Astrocyte (in vitro differentiated cells and primary cell): ENCODE results near the gene KRT75. TPM values are rescaled to one million over a fixed set of nuclear protein-coding genes. Genes with fewer than 3 reads are reported as not detected.
"Not testable (repeated sequence)": the region's sequence is repeated elsewhere in the genome, so short reads cannot be mapped to it uniquely, and the experiment has no call there.

ENCODE experiments used
- DNase-seq: peaks from one replicate; pipeline ENCODE4 v3.0.0-alpha.2; 2010; ENCODE audit warnings: low read depth
- FAIRE-seq: peaks from 2 replicates; lab custom pipeline; 2011; peaks lifted over from hg19 to GRCh38; lab: Jason Lieb, UNC
- H2AFZ ChIP-seq: 2 replicates; pipeline ENCODE4 v1.6.0; 2012; ENCODE audit warnings: low read depth, low read length, inconsistent platforms
- H3K27ac ChIP-seq: 2 replicates; pipeline ENCODE4 v1.5.1; 2011; ENCODE audit warnings: low read depth, low read length, inconsistent platforms
- H3K27me3 ChIP-seq: 2 replicates; pipeline ENCODE4 v1.6.0; 2011; ENCODE audit warnings: low read length, inconsistent platforms; ENCODE audit not compliant: insufficient read depth
- H3K36me3 ChIP-seq: 2 replicates; pipeline ENCODE4 v1.5.1; 2011; ENCODE audit warnings: low read length, inconsistent platforms; ENCODE audit not compliant: insufficient read depth
- H3K4me1 ChIP-seq: 2 replicates; pipeline ENCODE4 v1.5.1; 2011; ENCODE audit warnings: low read length, inconsistent platforms; ENCODE audit not compliant: insufficient read depth
- H3K4me2 ChIP-seq: 2 replicates; pipeline ENCODE4 v1.6.0; 2012; ENCODE audit warnings: low read length, inconsistent platforms
- H3K4me3 ChIP-seq: 2 replicates; pipeline ENCODE4 v1.5.1; 2011; ENCODE audit warnings: low read depth, mild to moderate bottlenecking, low read length, inconsistent platforms; ENCODE audit not compliant: insufficient read depth
- H3K79me2 ChIP-seq: 2 replicates; pipeline ENCODE4 v1.6.0; 2012; ENCODE audit warnings: mild to moderate bottlenecking, low read length, inconsistent platforms; ENCODE audit not compliant: insufficient read depth
- H3K9ac ChIP-seq: 2 replicates; pipeline ENCODE4 v1.6.0; 2012; ENCODE audit warnings: mild to moderate bottlenecking, low read length, inconsistent platforms
- H3K9me3 ChIP-seq: 2 replicates; pipeline ENCODE4 v1.5.1; 2012; ENCODE audit warnings: low read depth, mild to moderate bottlenecking, low read length, inconsistent platforms; ENCODE audit not compliant: insufficient read depth
- H4K20me1 ChIP-seq: 2 replicates; pipeline ENCODE4 v1.6.0; 2012; ENCODE audit warnings: low read length, inconsistent platforms; ENCODE audit not compliant: insufficient read depth
- H3K27ac Mint-ChIP-seq: one replicate; pipeline ENCODE4 v1.8.0; 2021; ENCODE audit warnings: mild to moderate bottlenecking, mixed read lengths; ENCODE audit not compliant: unreplicated experiment
- H3K27me3 Mint-ChIP-seq: one replicate; pipeline ENCODE4 v1.8.0; 2021; ENCODE audit warnings: low read depth, mixed read lengths; ENCODE audit not compliant: unreplicated experiment
- H3K36me3 Mint-ChIP-seq: one replicate; pipeline ENCODE4 v1.8.0; 2021; ENCODE audit warnings: low read depth, mixed read lengths; ENCODE audit not compliant: unreplicated experiment
- H3K4me1 Mint-ChIP-seq: one replicate; pipeline ENCODE4 v1.8.0; 2021; ENCODE audit warnings: low read depth, mixed read lengths; ENCODE audit not compliant: unreplicated experiment
- H3K4me3 Mint-ChIP-seq: one replicate; pipeline ENCODE4 v1.8.0; 2021; ENCODE audit warnings: mild to moderate bottlenecking, moderate library complexity, mixed read lengths; ENCODE audit not compliant: unreplicated experiment
- H3K9me3 Mint-ChIP-seq: one replicate; pipeline ENCODE4 v1.8.0; 2021; ENCODE audit warnings: mild to moderate bottlenecking, mixed read lengths; ENCODE audit not compliant: unreplicated experiment
- EZH2 ChIP-seq: IDR thresholded peaks from 2 replicates; pipeline ENCODE4 v1.6.1; 2012; ENCODE audit warnings: mild to moderate bottlenecking, low read length, inconsistent platforms; ENCODE audit not compliant: insufficient read depth
- total RNA-seq: library from RNA; stranded (reverse); gene quantifications from 2 replicates; pipeline ENCODE4 v1.2.1, GENCODE V29; 2021
- TF ChIP-seq, protein P1 (sequence below): IDR thresholded peaks from 2 replicates; pipeline ENCODE4 v1.5.1; 2011; ENCODE audit warnings: low read depth, mild to moderate bottlenecking, inconsistent platforms, low read length, moderate library complexity; ENCODE audit not compliant: insufficient read depth

Gene KRT75
- total RNA-seq, 1 donor from 2014 or later, result not detected

DNA sequence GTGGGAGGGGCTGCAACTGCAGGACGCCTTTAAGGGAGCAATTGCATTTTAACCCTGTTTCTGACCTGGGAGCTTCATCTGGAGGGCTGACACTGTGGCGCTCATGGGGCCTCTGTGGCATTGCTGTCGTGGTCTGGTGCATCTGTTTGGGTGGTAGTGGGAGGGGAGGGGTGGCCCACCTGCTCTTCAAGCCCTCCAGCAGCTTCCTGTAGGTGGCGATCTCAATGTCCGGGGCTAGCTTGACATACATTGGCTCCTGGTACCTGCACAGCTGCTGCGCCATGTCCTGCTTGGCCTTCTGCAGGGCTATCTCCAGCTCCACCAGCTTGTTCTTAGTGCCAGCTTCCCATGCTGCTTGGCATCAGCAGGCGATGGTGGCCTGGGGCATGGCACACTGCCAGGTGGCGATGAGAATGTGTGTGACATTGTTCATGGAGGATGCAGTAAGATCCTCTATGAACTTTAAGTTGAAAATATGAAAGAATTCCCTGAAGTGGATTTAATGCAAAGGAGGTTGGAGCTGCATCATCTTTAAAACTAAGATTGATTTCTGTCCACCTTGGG is 20.3 kb downstream of the KRT75 start:
- Mint-ChIP-seq H3K27me3 (peaks cover 21% of the 10 kb centered on the region), H3K4me1 (peaks cover 15% of the 10 kb centered on the region), H3K9me3 (peaks cover 8% of the 10 kb centered on the region), H3K4me3 (no peak overlapping the region), H3K27ac (no peak overlapping the region), H3K36me3 (no peaks in the 10 kb centered on the region)
- Histone ChIP-seq H3K9me3 (no peaks in the 10 kb centered on the region), H3K27me3 (no peaks in the 10 kb centered on the region), H4K20me1 (no peaks in the 10 kb centered on the region), H3K4me2 (no peak overlapping the region), H3K4me1 (peaks cover 9% of the 10 kb centered on the region), H3K79me2 (no peaks in the 10 kb centered on the region), H3K27ac (no peak overlapping the region), H3K4me3 (no peak overlapping the region), H2AFZ (no peak overlapping the region), H3K9ac (no peak overlapping the region), H3K36me3 (no peaks in the 10 kb centered on the region)
- FAIRE-seq (no peak), DNase-seq (no peak)
- TF ChIP-seq EZH2, result no peak
- TF ChIP-seq, protein P1, sequence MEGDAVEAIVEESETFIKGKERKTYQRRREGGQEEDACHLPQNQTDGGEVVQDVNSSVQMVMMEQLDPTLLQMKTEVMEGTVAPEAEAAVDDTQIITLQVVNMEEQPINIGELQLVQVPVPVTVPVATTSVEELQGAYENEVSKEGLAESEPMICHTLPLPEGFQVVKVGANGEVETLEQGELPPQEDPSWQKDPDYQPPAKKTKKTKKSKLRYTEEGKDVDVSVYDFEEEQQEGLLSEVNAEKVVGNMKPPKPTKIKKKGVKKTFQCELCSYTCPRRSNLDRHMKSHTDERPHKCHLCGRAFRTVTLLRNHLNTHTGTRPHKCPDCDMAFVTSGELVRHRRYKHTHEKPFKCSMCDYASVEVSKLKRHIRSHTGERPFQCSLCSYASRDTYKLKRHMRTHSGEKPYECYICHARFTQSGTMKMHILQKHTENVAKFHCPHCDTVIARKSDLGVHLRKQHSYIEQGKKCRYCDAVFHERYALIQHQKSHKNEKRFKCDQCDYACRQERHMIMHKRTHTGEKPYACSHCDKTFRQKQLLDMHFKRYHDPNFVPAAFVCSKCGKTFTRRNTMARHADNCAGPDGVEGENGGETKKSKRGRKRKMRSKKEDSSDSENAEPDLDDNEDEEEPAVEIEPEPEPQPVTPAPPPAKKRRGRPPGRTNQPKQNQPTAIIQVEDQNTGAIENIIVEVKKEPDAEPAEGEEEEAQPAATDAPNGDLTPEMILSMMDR, result no peak

DNA sequence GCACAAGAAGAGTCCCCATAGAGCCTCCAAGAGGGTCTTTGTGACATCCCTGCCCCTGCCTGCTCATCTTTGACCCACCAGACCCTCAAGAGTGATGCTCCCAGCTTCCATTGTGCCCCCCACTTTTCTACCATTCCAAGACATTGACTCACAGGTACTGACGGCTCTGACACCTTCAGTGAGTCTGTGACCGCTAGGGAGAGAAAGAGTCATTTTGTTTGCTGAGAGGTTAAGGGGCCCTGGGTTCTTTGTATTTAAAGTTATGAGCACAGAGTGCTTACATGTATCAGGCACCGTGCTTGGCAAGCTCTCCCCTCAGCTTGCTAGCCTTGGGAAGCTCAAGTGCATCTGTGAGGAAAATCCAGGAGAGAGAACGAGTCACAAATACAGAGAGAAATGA is 21.0 kb downstream of the KRT75 start:
- DNase-seq, result no peak
- Histone ChIP-seq H3K27ac (no peak overlapping the region), H2AFZ (no peak overlapping the region), H3K36me3 (no peaks in the 10 kb centered on the region), H3K79me2 (no peaks in the 10 kb centered on the region), H3K4me2 (no peak overlapping the region), H3K4me1 (peaks cover 9% of the 10 kb centered on the region), H3K9me3 (no peaks in the 10 kb centered on the region), H3K9ac (no peak overlapping the region), H3K27me3 (no peaks in the 10 kb centered on the region), H4K20me1 (no peaks in the 10 kb centered on the region), H3K4me3 (no peak overlapping the region)
- no peaks in the 10 kb centered on the region for H3K36me3 Mint-ChIP-seq
- peaks cover 15% of the 10 kb centered on the region for H3K4me1 Mint-ChIP-seq
- peaks cover 13% of the 10 kb centered on the region for H3K9me3 Mint-ChIP-seq
- peaks cover 26% of the 10 kb centered on the region for H3K27me3 Mint-ChIP-seq
- FAIRE-seq, result no peak
- no peak overlapping the region for H3K27ac Mint-ChIP-seq
- TF ChIP-seq, protein P1, result no peak
- no peak for TF ChIP-seq EZH2
- no peak overlapping the region for H3K4me3 Mint-ChIP-seq

GRCh38 chr12:52411815-52412214 is 22.4 kb downstream of the KRT75 start:
- H3K27me3 ChIP-seq, result no peaks in the 10 kb centered on the region
- Mint-ChIP-seq H3K4me3 (no peak overlapping the region), H3K27me3 (peaks cover 31% of the 10 kb centered on the region), H3K4me1 (peaks cover 12% of the 10 kb centered on the region), H3K9me3 (peaks cover 13% of the 10 kb centered on the region), H3K27ac (no peak overlapping the region), H3K36me3 (no peaks in the 10 kb centered on the region)
- TF ChIP-seq, protein P1, result no peak
- TF ChIP-seq EZH2, result no peak
- H2AFZ ChIP-seq, result no peak overlapping the region
- H3K9ac ChIP-seq, result no peak overlapping the region
- DNase-seq (no peak), FAIRE-seq (no peak)
- peaks cover 9% of the 10 kb centered on the region for H3K4me1 ChIP-seq
- no peaks in the 10 kb centered on the region for H3K36me3 ChIP-seq
- no peak overlapping the region for H3K4me3 ChIP-seq
- no peaks in the 10 kb centered on the region for H4K20me1 ChIP-seq
- H3K4me2 ChIP-seq, result no peak overlapping the region
- H3K79me2 ChIP-seq, result no peaks in the 10 kb centered on the region
- H3K9me3 ChIP-seq, result no peaks in the 10 kb centered on the region
- no peak overlapping the region for H3K27ac ChIP-seq

GRCh38 chr12:52410589-52411248 is 23.5 kb downstream of the KRT75 start:
- not testable (repeated sequence) for H3K4me3 Mint-ChIP-seq, H3K36me3 Mint-ChIP-seq, H3K9me3 ChIP-seq, H3K9ac ChIP-seq, H3K79me2 ChIP-seq, H4K20me1 ChIP-seq, H3K4me1 Mint-ChIP-seq, FAIRE-seq, H3K4me3 ChIP-seq, DNase-seq, H3K27me3 ChIP-seq, H3K27ac ChIP-seq, H3K4me2 ChIP-seq, H2AFZ ChIP-seq, H3K36me3 ChIP-seq, H3K4me1 ChIP-seq, H3K27ac Mint-ChIP-seq
- Mint-ChIP-seq H3K27me3 (peaks cover 37% of the 10 kb centered on the region), H3K9me3 (peaks cover 16% of the 10 kb centered on the region)
